ENCODE results near the gene NME2.

The NME2 gene

GRCh38 chr17:51166198-51166986 lies at the start of gene NME2:
NME2 (plus strand) TSS chr17:51166411; CDS start chr17:51166831, 420 bp downstream.
- Histone ChIP-seq H3K27ac (peak within 1 kb of the TSS; percentile 95), H2AFZ (ENCODE audit: low read depth) (peak within 1 kb of the TSS; percentile 76), H3K9ac (peak within 1 kb of the TSS; percentile 99), H3K4me3 (IDR thresholded peaks at IDR 0.05; ENCODE audit: insufficient read depth, low read depth, low read length) (no peak within 1 kb of the TSS), H3K4me1 (ENCODE audit: low read depth, poor library complexity, severe bottlenecking) (peaks cover 27% of the 10 kb centered on the region), H3K36me3 (ENCODE audit: insufficient read depth) (peaks cover 18% of the 10 kb centered on the region; the same call in 1 of the 2 replicates), H3K79me2 (ENCODE audit: insufficient read depth, low read depth) (peaks cover 25% of the 10 kb centered on the region; the same call in 1 of the 2 replicates), H3K27me3 (ENCODE audit: insufficient read depth, low read depth) (no peaks in the 10 kb centered on the region), H4K20me1 (ENCODE audit: insufficient read depth) (no peaks in the 10 kb centered on the region), H3K4me2 (peak within 1 kb of the TSS; percentile 77)
- TF ChIP-seq CTCF (conservative IDR thresholded peaks at IDR 0.05; ENCODE audit: low read depth, low read length) = no peak

GRCh38 chr17:51118330-51119195 lies 47.6 kb upstream of the NME2 start:
- H3K36me3 ChIP-seq (ENCODE audit: insufficient read depth) = no peaks in the 10 kb centered on the region
- H3K4me2 ChIP-seq = peak overlapping the region; percentile 62
- H3K79me2 ChIP-seq (ENCODE audit: insufficient read depth, low read depth) = peaks cover 53% of the 10 kb centered on the region
- no peak for TF ChIP-seq CTCF (conservative IDR thresholded peaks at IDR 0.05; ENCODE audit: low read depth, low read length)
- no peak overlapping the region for H2AFZ ChIP-seq (ENCODE audit: low read depth)
- no peak overlapping the region for H3K27ac ChIP-seq
- peaks cover 4% of the 10 kb centered on the region; the same call in 1 of the 2 replicates for H4K20me1 ChIP-seq (ENCODE audit: insufficient read depth)
- no peaks in the 10 kb centered on the region for H3K27me3 ChIP-seq (ENCODE audit: insufficient read depth, low read depth)
- H3K4me1 ChIP-seq (ENCODE audit: low read depth, poor library complexity, severe bottlenecking) = peaks cover 37% of the 10 kb centered on the region
- no peak overlapping the region for H3K4me3 ChIP-seq (IDR thresholded peaks at IDR 0.05; ENCODE audit: insufficient read depth, low read depth, low read length)
- peak overlapping the region; percentile 82; the same call in 1 of the 2 replicates for H3K9ac ChIP-seq

- peaks cover 37% of the 10 kb centered on the region for H3K4me1 ChIP-seq (ENCODE audit: low read depth, poor library complexity, severe bottlenecking)
These were observed 46.5 kb upstream of the NME2 start for GRCh38 chr17:51119415-51120356.

More at GRCh38 chr17:51119415-51120356, 46.5 kb upstream of the NME2 start:
- peak overlapping the region; percentile 87 for H3K27ac ChIP-seq
- H3K4me3 ChIP-seq (IDR thresholded peaks at IDR 0.05; ENCODE audit: insufficient read depth, low read depth, low read length) = no peak overlapping the region
- no peaks in the 10 kb centered on the region for H3K27me3 ChIP-seq (ENCODE audit: insufficient read depth, low read depth)
- H4K20me1 ChIP-seq (ENCODE audit: insufficient read depth) = peaks cover 4% of the 10 kb centered on the region; the same call in 1 of the 2 replicates
- peak overlapping the region; percentile 82 for H3K9ac ChIP-seq
- peak overlapping the region; percentile 80 for H2AFZ ChIP-seq (ENCODE audit: low read depth)
- H3K36me3 ChIP-seq (ENCODE audit: insufficient read depth) = no peaks in the 10 kb centered on the region
- H3K79me2 ChIP-seq (ENCODE audit: insufficient read depth, low read depth) = peaks cover 53% of the 10 kb centered on the region
- no peak for TF ChIP-seq CTCF (conservative IDR thresholded peaks at IDR 0.05; ENCODE audit: low read depth, low read length)
- peak overlapping the region; percentile 62 for H3K4me2 ChIP-seq
